Neural cell (in vitro differentiated cells): ENCODE measurements around the gene KIRREL3. TPM values are rescaled to one million over a fixed set of nuclear protein-coding genes. Genes with fewer than 3 reads are reported as not detected.

Experiments
- H2AFZ ChIP-seq: fragments of 200-600, 300-800 bp; sonication (generic), shearing (Covaris generic); 2 replicates; pipeline ENCODE4 v1.6.0; 2014; ENCODE audit warnings: low read depth, mild to moderate bottlenecking, antibody characterized with exemption, low read length, moderate library complexity
- H3F3A ChIP-seq: fragments of 200-600 bp; shearing (Covaris generic); 2 replicates; pipeline ENCODE4 v1.6.1; 2016; ENCODE audit warnings: mild to moderate bottlenecking, moderate library complexity, mixed read lengths, antibody characterized with exemption, low read length; ENCODE audit not compliant: insufficient read depth, poor library complexity, severe bottlenecking
- H3K27ac ChIP-seq: fragments of 200-600, 300-800 bp; sonication (generic), shearing (Covaris generic); 2 replicates; pipeline ENCODE4 v1.5.1; 2014; ENCODE audit warnings: mild to moderate bottlenecking, low read length, moderate library complexity
- H3K27me3 ChIP-seq: fragments of 300-800, 200-600 bp; sonication (generic), shearing (Covaris generic); 2 replicates; pipeline ENCODE4 v1.6.0; 2014; ENCODE audit warnings: mild to moderate bottlenecking, low read depth, low read length, moderate library complexity; ENCODE audit not compliant: insufficient read depth
- H3K36me3 ChIP-seq: fragments of 300-800, 200-600 bp; sonication (generic), shearing (Covaris generic); 2 replicates; pipeline ENCODE4 v1.5.1; 2014; ENCODE audit warnings: mild to moderate bottlenecking, antibody characterized with exemption, low read length, moderate library complexity; ENCODE audit not compliant: insufficient read depth
- H3K4me2 ChIP-seq: fragments of 300-800, 200-600 bp; sonication (generic), shearing (Covaris generic); 2 replicates; pipeline ENCODE4 v1.6.0; 2014; ENCODE audit warnings: mild to moderate bottlenecking, low read length
- H3K4me3 ChIP-seq: fragments of 300-800, 200-600 bp; sonication (generic), shearing (Covaris generic); 2 replicates; pipeline ENCODE4 v1.5.1; 2014; ENCODE audit warnings: mild to moderate bottlenecking, low read length, moderate library complexity
- H3K79me2 ChIP-seq: fragments of 200-600 bp; shearing (Covaris generic); replicated peaks from 2 replicates; pipeline ENCODE4 v1.6.0; 2014; ENCODE audit warnings: mild to moderate bottlenecking, low read length, moderate library complexity; ENCODE audit not compliant: insufficient read depth
- H3K9ac ChIP-seq: fragments of 300-800, 200-600 bp; sonication (generic), shearing (Covaris generic); 2 replicates; pipeline ENCODE4 v1.6.1; 2016; ENCODE audit warnings: mild to moderate bottlenecking, low read length, mixed read lengths
- H3K9me2 ChIP-seq: fragments of 200-600 bp; shearing (Covaris generic); 2 replicates; pipeline ENCODE4 v1.6.1; 2016; ENCODE audit warnings: mild to moderate bottlenecking, low read length, mixed read lengths; ENCODE audit not compliant: insufficient read depth
- H3K9me3 ChIP-seq: fragments of 200-600, 300-800 bp; sonication (generic), shearing (Covaris generic); 2 replicates; pipeline ENCODE4 v1.6.1; 2016; ENCODE audit warnings: mild to moderate bottlenecking, mixed run types, low read length, moderate library complexity, mixed read lengths
- H4K20me1 ChIP-seq: fragments of 200-600 bp; shearing (Covaris generic); 2 replicates; pipeline ENCODE4 v1.6.1; 2016; ENCODE audit warnings: mild to moderate bottlenecking, mixed run types; ENCODE audit not compliant: insufficient read depth
- CTCF ChIP-seq: fragments of 450-650 bp; IDR thresholded peaks from 2 replicates; pipeline ENCODE4 v1.5.1; 2014; ENCODE audit warnings: antibody characterized with exemption, mild to moderate bottlenecking, moderate library complexity; ENCODE audit not compliant: poor library complexity, severe bottlenecking
- EP300 ChIP-seq: fragments of 450-650 bp; conservative IDR thresholded peaks from 2 replicates; pipeline ENCODE4 v1.6.1; 2014; ENCODE audit warnings: antibody characterized with exemption, mild to moderate bottlenecking, moderate library complexity; ENCODE audit not compliant: poor library complexity, severe bottlenecking
- EZH2 ChIP-seq: fragments of 200-600, 300-800 bp; shearing (Covaris generic), sonication (generic); IDR thresholded peaks from 2 replicates; pipeline ENCODE4 v1.6.1; 2014; ENCODE audit warnings: antibody characterized with exemption, low read length, borderline replicate concordance, mild to moderate bottlenecking; ENCODE audit not compliant: insufficient read depth, poor library complexity, severe bottlenecking
- MXI1 ChIP-seq: fragments of 450-650 bp; conservative IDR thresholded peaks from 2 replicates; pipeline ENCODE4 v1.6.1; 2014; ENCODE audit warnings: antibody characterized with exemption, mild to moderate bottlenecking; ENCODE audit not compliant: poor library complexity, severe bottlenecking
- POLR2AphosphoS5 ChIP-seq: IDR thresholded peaks from 2 replicates; pipeline ENCODE4 v1.6.1; 2012
- RAD21 ChIP-seq: fragments of 450-650 bp; conservative IDR thresholded peaks from 2 replicates; pipeline ENCODE4 v1.6.1; 2014; ENCODE audit warnings: antibody characterized with exemption, mild to moderate bottlenecking, moderate library complexity
- SMC3 ChIP-seq: fragments of 450-650 bp; conservative IDR thresholded peaks from 2 replicates; pipeline ENCODE4 v1.6.1; 2014; ENCODE audit warnings: antibody characterized with exemption, mild to moderate bottlenecking, moderate library complexity; ENCODE audit not compliant: poor library complexity
- TAF1 ChIP-seq: IDR thresholded peaks from 2 replicates; pipeline ENCODE4 v1.6.1; 2012; ENCODE audit warnings: low read depth
- polyA plus RNA-seq: library from polyadenylated mRNA; depleted of rRNA; stranded (reverse); fragments of >200 nt; gene quantifications from 2 replicates; pipeline ENCODE4 v1.2.3, GENCODE V29; 2014
- TF ChIP-seq, protein P1 (sequence below): IDR thresholded peaks from 2 replicates; pipeline ENCODE4 v1.6.1; 2012; ENCODE audit warnings: borderline replicate concordance

The KIRREL3 gene
- polyA plus RNA-seq, 1 donor from 2014 or later: 23.8 TPM

DNA sequence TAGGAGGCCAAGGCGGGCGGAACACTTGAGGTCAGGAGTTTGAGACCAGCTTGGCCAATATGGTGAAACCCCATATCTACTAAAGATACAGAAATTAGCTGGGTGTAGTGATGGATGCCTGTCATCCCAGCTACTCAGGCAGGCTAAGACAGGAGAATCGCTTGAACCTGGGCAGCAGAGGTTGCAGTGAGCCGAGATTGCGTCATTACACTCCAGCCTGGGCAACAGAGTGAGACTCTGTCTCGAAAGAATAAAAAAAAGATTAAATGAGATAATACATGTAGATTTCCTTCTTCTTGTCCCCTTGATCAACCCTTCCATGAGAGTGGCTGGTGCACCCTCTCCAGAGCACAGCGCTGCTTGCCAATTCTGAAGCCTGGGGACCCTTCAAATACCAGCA lies 538.1 kb downstream of the KIRREL3 start:
- no peak overlapping the region for H3K4me3 ChIP-seq
- no peaks in the 10 kb centered on the region for H3K27me3 ChIP-seq
- no peak overlapping the region for H3K27ac ChIP-seq
- no peaks in the 10 kb centered on the region for H3K9me3 ChIP-seq
- H3K4me2 ChIP-seq: no peak overlapping the region
- no peaks in the 10 kb centered on the region for H3K79me2 ChIP-seq
- H4K20me1 ChIP-seq: no peaks in the 10 kb centered on the region
- TF ChIP-seq EZH2 (no peak), POLR2AphosphoS5 (no peak), RAD21 (no peak), TAF1 (no peak)
- TF ChIP-seq, protein P1, sequence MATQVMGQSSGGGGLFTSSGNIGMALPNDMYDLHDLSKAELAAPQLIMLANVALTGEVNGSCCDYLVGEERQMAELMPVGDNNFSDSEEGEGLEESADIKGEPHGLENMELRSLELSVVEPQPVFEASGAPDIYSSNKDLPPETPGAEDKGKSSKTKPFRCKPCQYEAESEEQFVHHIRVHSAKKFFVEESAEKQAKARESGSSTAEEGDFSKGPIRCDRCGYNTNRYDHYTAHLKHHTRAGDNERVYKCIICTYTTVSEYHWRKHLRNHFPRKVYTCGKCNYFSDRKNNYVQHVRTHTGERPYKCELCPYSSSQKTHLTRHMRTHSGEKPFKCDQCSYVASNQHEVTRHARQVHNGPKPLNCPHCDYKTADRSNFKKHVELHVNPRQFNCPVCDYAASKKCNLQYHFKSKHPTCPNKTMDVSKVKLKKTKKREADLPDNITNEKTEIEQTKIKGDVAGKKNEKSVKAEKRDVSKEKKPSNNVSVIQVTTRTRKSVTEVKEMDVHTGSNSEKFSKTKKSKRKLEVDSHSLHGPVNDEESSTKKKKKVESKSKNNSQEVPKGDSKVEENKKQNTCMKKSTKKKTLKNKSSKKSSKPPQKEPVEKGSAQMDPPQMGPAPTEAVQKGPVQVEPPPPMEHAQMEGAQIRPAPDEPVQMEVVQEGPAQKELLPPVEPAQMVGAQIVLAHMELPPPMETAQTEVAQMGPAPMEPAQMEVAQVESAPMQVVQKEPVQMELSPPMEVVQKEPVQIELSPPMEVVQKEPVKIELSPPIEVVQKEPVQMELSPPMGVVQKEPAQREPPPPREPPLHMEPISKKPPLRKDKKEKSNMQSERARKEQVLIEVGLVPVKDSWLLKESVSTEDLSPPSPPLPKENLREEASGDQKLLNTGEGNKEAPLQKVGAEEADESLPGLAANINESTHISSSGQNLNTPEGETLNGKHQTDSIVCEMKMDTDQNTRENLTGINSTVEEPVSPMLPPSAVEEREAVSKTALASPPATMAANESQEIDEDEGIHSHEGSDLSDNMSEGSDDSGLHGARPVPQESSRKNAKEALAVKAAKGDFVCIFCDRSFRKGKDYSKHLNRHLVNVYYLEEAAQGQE: no peak
- H3K9me2 ChIP-seq: no peaks in the 10 kb centered on the region
- H3F3A ChIP-seq: no peaks in the 10 kb centered on the region
- H2AFZ ChIP-seq: no peak overlapping the region
- H3K36me3 ChIP-seq: no peaks in the 10 kb centered on the region
- no peak overlapping the region for H3K9ac ChIP-seq

DNA sequence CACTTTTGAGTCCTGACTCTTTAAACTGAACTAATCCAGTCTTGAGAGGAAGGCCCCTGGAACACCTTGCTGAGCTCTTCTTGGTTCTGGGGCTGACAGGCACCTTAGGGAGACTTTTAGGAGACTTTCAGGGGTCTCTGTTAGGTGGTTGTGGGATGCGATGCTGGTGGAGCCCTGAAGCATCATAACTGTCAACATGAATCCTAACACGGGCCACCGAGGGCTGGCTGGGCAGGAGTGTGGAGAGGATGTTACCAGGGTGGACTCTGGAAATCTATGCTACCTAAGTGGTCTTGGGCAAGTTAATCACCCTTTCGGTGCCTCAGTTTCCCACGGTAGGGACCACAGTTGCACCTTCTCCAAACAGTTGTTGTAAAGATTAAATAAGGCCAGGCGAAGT lies 538.6 kb downstream of the KIRREL3 start:
- Histone ChIP-seq H3K4me2 (no peak overlapping the region), H3K79me2 (no peaks in the 10 kb centered on the region), H4K20me1 (no peaks in the 10 kb centered on the region), H3K36me3 (no peaks in the 10 kb centered on the region), H3K4me3 (no peak overlapping the region), H2AFZ (no peak overlapping the region), H3K9me2 (no peaks in the 10 kb centered on the region), H3K9me3 (no peaks in the 10 kb centered on the region), H3F3A (no peaks in the 10 kb centered on the region), H3K27ac (no peak overlapping the region), H3K9ac (no peak overlapping the region), H3K27me3 (no peaks in the 10 kb centered on the region)
- TF ChIP-seq EZH2 (no peak), TAF1 (no peak), POLR2AphosphoS5 (no peak)
- TF ChIP-seq, protein P1: no peak

GRCh38 chr11:126461096-126461440 lies 539.5 kb downstream of the KIRREL3 start:
- H3K9me3 ChIP-seq: no peaks in the 10 kb centered on the region
- no peak for TF ChIP-seq POLR2AphosphoS5
- no peak for TF ChIP-seq SMC3
- no peak for TF ChIP-seq TAF1
- no peak for TF ChIP-seq EZH2
- TF ChIP-seq CTCF: no peak
- TF ChIP-seq EP300: no peak
- no peak for TF ChIP-seq RAD21
- no peak for TF ChIP-seq MXI1
- TF ChIP-seq, protein P1: no peak
- no peak overlapping the region for H2AFZ ChIP-seq
- no peaks in the 10 kb centered on the region for H3F3A ChIP-seq
- H3K79me2 ChIP-seq: no peaks in the 10 kb centered on the region
- no peaks in the 10 kb centered on the region for H3K36me3 ChIP-seq
- H3K9me2 ChIP-seq: no peaks in the 10 kb centered on the region
- no peak overlapping the region for H3K4me2 ChIP-seq
- no peak overlapping the region for H3K27ac ChIP-seq
- H3K4me3 ChIP-seq: no peak overlapping the region
- H4K20me1 ChIP-seq: no peaks in the 10 kb centered on the region
- no peak overlapping the region for H3K9ac ChIP-seq
- no peaks in the 10 kb centered on the region for H3K27me3 ChIP-seq
